Liver (tissue), 3 donors: ENCODE measurements around the gene GABBR2.

ENCODE experiments used
- FOXA1 ChIP-seq: IDR thresholded peaks from 2 replicates; pipeline ENCODE4 v1.6.1; 2016; ENCODE audit warnings: antibody characterized with exemption
- FOXA2 ChIP-seq: IDR thresholded peaks from 2 replicates; pipeline ENCODE4 v1.6.1; 2016; ENCODE audit warnings: antibody characterized with exemption
- GABPA ChIP-seq, 2 donors: IDR thresholded peaks in 1 of 2; conservative IDR thresholded peaks in 1 of 2; 2 replicates each; pipeline ENCODE4 v1.6.1; 2016; ENCODE audit warnings: antibody characterized with exemption in 2 of 2, mild to moderate bottlenecking in 1 of 2, moderate library complexity in 1 of 2
- HNF4G ChIP-seq: IDR thresholded peaks from 2 replicates; pipeline ENCODE4 v1.6.1; 2016; ENCODE audit warnings: antibody characterized with exemption
- JUND ChIP-seq, 2 donors: IDR thresholded peaks; 2 replicates each; pipeline ENCODE4 v1.6.1; 2016; ENCODE audit warnings: antibody characterized with exemption in 2 of 2
- RAD21 ChIP-seq, 2 donors: IDR thresholded peaks; 2 replicates each; pipeline ENCODE4 v1.6.1; 2016; ENCODE audit warnings: antibody characterized with exemption in 2 of 2, mild to moderate bottlenecking in 2 of 2
- SP1 ChIP-seq: IDR thresholded peaks from 2 replicates; pipeline ENCODE4 v1.6.1; 2018; ENCODE audit warnings: antibody characterized with exemption, mild to moderate bottlenecking
- TAF1 ChIP-seq: conservative IDR thresholded peaks from 2 replicates; pipeline ENCODE4 v1.6.1; 2016; ENCODE audit warnings: antibody characterized with exemption, mild to moderate bottlenecking
- YY1 ChIP-seq: IDR thresholded peaks from 2 replicates; pipeline ENCODE4 v1.6.1; 2016; ENCODE audit warnings: antibody characterized with exemption, mild to moderate bottlenecking
- TF ChIP-seq, protein P1 (sequence below): fragments of 150-350 bp; IDR thresholded peaks from 2 replicates; pipeline ENCODE4 v1.5.1; 2017; ENCODE audit warnings: improper control_type of control experiment, low read depth, low read length; ENCODE audit not compliant: missing input control
- TF ChIP-seq, protein P2 (sequence below): IDR thresholded peaks from 2 replicates; pipeline ENCODE4 v1.6.1; 2016; ENCODE audit warnings: antibody characterized with exemption
- TF ChIP-seq, protein P3 (sequence below): IDR thresholded peaks from 2 replicates; pipeline ENCODE4 v1.6.1; 2016; ENCODE audit warnings: antibody characterized with exemption
- TF ChIP-seq, protein P4 (sequence below): IDR thresholded peaks from 2 replicates; pipeline ENCODE4 v1.6.1; 2016; ENCODE audit warnings: antibody characterized with exemption
- TF ChIP-seq, protein P5 (sequence below): IDR thresholded peaks from 2 replicates; pipeline ENCODE4 v1.6.1; 2016; ENCODE audit warnings: antibody characterized with exemption, mild to moderate bottlenecking
- donor health status: healthy.
- donor health status: healthy.

DNA sequence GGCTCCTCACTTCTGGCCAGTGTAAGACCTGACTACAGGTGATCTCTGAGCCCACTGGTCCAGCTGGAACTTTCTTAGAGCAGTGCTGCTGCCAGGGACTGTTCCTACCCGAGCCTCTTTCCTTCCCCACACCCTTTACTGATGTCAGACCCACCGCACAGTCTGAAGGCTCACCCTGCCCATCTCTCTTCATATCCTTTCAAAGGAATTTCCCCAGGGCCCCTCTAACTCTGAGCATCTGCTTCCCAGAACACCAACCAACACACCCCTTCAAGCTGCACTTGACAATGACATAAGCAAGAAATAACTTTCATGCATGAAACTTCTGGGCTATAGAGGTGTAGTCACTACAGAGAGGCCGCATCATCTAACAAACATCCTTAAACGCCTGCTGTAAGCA is 119.6 kb downstream of the GABBR2 start:
- TF ChIP-seq, protein P1, sequence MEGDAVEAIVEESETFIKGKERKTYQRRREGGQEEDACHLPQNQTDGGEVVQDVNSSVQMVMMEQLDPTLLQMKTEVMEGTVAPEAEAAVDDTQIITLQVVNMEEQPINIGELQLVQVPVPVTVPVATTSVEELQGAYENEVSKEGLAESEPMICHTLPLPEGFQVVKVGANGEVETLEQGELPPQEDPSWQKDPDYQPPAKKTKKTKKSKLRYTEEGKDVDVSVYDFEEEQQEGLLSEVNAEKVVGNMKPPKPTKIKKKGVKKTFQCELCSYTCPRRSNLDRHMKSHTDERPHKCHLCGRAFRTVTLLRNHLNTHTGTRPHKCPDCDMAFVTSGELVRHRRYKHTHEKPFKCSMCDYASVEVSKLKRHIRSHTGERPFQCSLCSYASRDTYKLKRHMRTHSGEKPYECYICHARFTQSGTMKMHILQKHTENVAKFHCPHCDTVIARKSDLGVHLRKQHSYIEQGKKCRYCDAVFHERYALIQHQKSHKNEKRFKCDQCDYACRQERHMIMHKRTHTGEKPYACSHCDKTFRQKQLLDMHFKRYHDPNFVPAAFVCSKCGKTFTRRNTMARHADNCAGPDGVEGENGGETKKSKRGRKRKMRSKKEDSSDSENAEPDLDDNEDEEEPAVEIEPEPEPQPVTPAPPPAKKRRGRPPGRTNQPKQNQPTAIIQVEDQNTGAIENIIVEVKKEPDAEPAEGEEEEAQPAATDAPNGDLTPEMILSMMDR, result no peak
- TF ChIP-seq YY1 (no peak), GABPA (IDR thresholded peaks at IDR 0.05 in 1 of 2, conservative IDR thresholded peaks at IDR 0.05 in 1 of 2) (no peak), JUND (IDR thresholded peaks at IDR 0.05) (no peak), TAF1 (no peak), SP1 (no peak), RAD21 (IDR thresholded peaks at IDR 0.05) (no peak), HNF4G (no peak), FOXA1 (no peak), FOXA2 (no peak)
- TF ChIP-seq, protein P2, sequence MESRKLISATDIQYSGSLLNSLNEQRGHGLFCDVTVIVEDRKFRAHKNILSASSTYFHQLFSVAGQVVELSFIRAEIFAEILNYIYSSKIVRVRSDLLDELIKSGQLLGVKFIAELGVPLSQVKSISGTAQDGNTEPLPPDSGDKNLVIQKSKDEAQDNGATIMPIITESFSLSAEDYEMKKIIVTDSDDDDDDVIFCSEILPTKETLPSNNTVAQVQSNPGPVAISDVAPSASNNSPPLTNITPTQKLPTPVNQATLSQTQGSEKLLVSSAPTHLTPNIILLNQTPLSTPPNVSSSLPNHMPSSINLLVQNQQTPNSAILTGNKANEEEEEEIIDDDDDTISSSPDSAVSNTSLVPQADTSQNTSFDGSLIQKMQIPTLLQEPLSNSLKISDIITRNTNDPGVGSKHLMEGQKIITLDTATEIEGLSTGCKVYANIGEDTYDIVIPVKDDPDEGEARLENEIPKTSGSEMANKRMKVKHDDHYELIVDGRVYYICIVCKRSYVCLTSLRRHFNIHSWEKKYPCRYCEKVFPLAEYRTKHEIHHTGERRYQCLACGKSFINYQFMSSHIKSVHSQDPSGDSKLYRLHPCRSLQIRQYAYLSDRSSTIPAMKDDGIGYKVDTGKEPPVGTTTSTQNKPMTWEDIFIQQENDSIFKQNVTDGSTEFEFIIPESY, result no peak
- TF ChIP-seq, protein P3, sequence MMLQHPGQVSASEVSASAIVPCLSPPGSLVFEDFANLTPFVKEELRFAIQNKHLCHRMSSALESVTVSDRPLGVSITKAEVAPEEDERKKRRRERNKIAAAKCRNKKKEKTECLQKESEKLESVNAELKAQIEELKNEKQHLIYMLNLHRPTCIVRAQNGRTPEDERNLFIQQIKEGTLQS, result no peak
- TF ChIP-seq, protein P4, sequence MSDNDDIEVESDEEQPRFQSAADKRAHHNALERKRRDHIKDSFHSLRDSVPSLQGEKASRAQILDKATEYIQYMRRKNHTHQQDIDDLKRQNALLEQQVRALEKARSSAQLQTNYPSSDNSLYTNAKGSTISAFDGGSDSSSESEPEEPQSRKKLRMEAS, result no peak
- TF ChIP-seq, protein P5, sequence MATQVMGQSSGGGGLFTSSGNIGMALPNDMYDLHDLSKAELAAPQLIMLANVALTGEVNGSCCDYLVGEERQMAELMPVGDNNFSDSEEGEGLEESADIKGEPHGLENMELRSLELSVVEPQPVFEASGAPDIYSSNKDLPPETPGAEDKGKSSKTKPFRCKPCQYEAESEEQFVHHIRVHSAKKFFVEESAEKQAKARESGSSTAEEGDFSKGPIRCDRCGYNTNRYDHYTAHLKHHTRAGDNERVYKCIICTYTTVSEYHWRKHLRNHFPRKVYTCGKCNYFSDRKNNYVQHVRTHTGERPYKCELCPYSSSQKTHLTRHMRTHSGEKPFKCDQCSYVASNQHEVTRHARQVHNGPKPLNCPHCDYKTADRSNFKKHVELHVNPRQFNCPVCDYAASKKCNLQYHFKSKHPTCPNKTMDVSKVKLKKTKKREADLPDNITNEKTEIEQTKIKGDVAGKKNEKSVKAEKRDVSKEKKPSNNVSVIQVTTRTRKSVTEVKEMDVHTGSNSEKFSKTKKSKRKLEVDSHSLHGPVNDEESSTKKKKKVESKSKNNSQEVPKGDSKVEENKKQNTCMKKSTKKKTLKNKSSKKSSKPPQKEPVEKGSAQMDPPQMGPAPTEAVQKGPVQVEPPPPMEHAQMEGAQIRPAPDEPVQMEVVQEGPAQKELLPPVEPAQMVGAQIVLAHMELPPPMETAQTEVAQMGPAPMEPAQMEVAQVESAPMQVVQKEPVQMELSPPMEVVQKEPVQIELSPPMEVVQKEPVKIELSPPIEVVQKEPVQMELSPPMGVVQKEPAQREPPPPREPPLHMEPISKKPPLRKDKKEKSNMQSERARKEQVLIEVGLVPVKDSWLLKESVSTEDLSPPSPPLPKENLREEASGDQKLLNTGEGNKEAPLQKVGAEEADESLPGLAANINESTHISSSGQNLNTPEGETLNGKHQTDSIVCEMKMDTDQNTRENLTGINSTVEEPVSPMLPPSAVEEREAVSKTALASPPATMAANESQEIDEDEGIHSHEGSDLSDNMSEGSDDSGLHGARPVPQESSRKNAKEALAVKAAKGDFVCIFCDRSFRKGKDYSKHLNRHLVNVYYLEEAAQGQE, result no peak
